ENCODE results near the gene DDX59.

DDX59 gene

GRCh38 chr1:200669314-200670241, at the start of gene DDX59:
Gene DDX59 (minus strand): TSS chr1:200669907. CDS start chr1:200666740, 3,167 bp downstream.
- DNase-seq (ENCODE audit: low spot score): peak; percentile 94

GRCh38 chr1:200714504-200715187, 44.9 kb upstream of the DDX59 start:
- no peak for DNase-seq (ENCODE audit: low spot score)

GRCh38 chr1:200710166-200710565, 40.5 kb upstream of the DDX59 start:
- DNase-seq (ENCODE audit: low spot score): no peak

- no peak for DNase-seq (ENCODE audit: low spot score)
These were observed 39.1 kb upstream of the DDX59 start for GRCh38 chr1:200708769-200709168.

- no peak for DNase-seq (ENCODE audit: low spot score)
These were observed 38.5 kb upstream of the DDX59 start for GRCh38 chr1:200708161-200708560.

- no peak for DNase-seq (ENCODE audit: low spot score)
These were observed 37.4 kb upstream of the DDX59 start for GRCh38 chr1:200707116-200707515.

GRCh38 chr1:200706111-200706814, 36.6 kb upstream of the DDX59 start:
- DNase-seq (ENCODE audit: low spot score): no peak

GRCh38 chr1:200704986-200705500, 35.3 kb upstream of the DDX59 start:
- no peak for DNase-seq (ENCODE audit: low spot score)

GRCh38 chr1:200699871-200700270, 30.2 kb upstream of the DDX59 start:
- DNase-seq (ENCODE audit: low spot score): no peak

- DNase-seq (ENCODE audit: low spot score): no peak
These were observed 25.0 kb upstream of the DDX59 start for GRCh38 chr1:200694738-200695137.

GRCh38 chr1:200693327-200693726, 23.6 kb upstream of the DDX59 start:
- DNase-seq (ENCODE audit: low spot score): no peak

GRCh38 chr1:200692316-200692715, 22.6 kb upstream of the DDX59 start:
- no peak for DNase-seq (ENCODE audit: low spot score)

GRCh38 chr1:200686620-200687019, 16.9 kb upstream of the DDX59 start:
- no peak for DNase-seq (ENCODE audit: low spot score)

GRCh38 chr1:200684015-200684414, 14.3 kb upstream of the DDX59 start:
- DNase-seq (ENCODE audit: low spot score): no peak

GRCh38 chr1:200683298-200683697, 13.6 kb upstream of the DDX59 start:
- DNase-seq (ENCODE audit: low spot score): no peak

GRCh38 chr1:200681231-200681630, 11.5 kb upstream of the DDX59 start:
- DNase-seq (ENCODE audit: low spot score): no peak

GRCh38 chr1:200676829-200677228, 7.1 kb upstream of the DDX59 start:
- DNase-seq (ENCODE audit: low spot score): no peak

- DNase-seq (ENCODE audit: low spot score): no peak
These were observed 5.8 kb upstream of the DDX59 start for GRCh38 chr1:200675588-200675852.

- no peak for DNase-seq (ENCODE audit: low spot score)
These were observed 5.3 kb upstream of the DDX59 start for GRCh38 chr1:200674838-200675587.

GRCh38 chr1:200673952-200674823, 4.5 kb upstream of the DDX59 start:
- no peak for DNase-seq (ENCODE audit: low spot score)

- DNase-seq (ENCODE audit: low spot score): no peak
These were observed 1.6 kb upstream of the DDX59 start for GRCh38 chr1:200671235-200671786.

Measured in globus pallidus (tissue), 1 donor.